PC-9 (cell line): ENCODE measurements around the gene STAG1. TPM values are rescaled to one million over a fixed set of nuclear protein-coding genes. Genes with fewer than 3 reads are reported as not detected.
"Not testable (repeated sequence)": the region's sequence is repeated elsewhere in the genome, so short reads cannot be mapped to it uniquely, and the experiment has no call there.

Source experiments
- BruUV-seq: library from RNA; stranded (reverse); fragments of 400-500 nt; replicated peaks from 2 replicates; lab custom pipeline; 2021; lab: Mats Ljungman, UMichigan
- CTCF ChIA-PET: fragments of 300-600 bp; sonication (Branson Sonifier 250); formaldehyde crosslinking; loops from one replicate; lab custom pipeline; 2022; ENCODE audit warnings: antibody characterized with exemption; lab: Charles Lee
- POLR2A ChIA-PET: fragments of 300-600 bp; sonication (Branson Sonifier 250); formaldehyde crosslinking; loops from one replicate; lab custom pipeline; 2022; ENCODE audit warnings: antibody characterized with exemption; ENCODE audit not compliant: unreplicated experiment; lab: Charles Lee
- DNase-seq, 2 experiments: peaks; one replicate each; pipeline versions ENCODE4 v3.0.0 to v3.0.0-alpha.2; 2015 to 2022; ENCODE audit warnings: mixed read lengths in 1 of 2
- H2AFZ ChIP-seq: fragments of 200-600 bp; sonication (generic); 2 replicates; pipeline ENCODE4 v1.8.1; 2017; ENCODE audit warnings: antibody characterized with exemption
- H3F3A ChIP-seq: fragments of 200-600 bp; sonication (generic); 2 replicates; pipeline ENCODE4 v1.8.1; 2017; ENCODE audit warnings: antibody characterized with exemption, mild to moderate bottlenecking, low read depth; ENCODE audit not compliant: insufficient read depth
- H3K27ac ChIP-seq: fragments of 200-600 bp; sonication (generic); 2 replicates; pipeline ENCODE4 v1.6.1; 2016; ENCODE audit warnings: mixed run types
- H3K27me3 ChIP-seq: fragments of 200-600 bp; sonication (generic); 2 replicates; pipeline ENCODE4 v1.6.1; 2016; ENCODE audit warnings: low read depth, mixed run types; ENCODE audit not compliant: insufficient read depth
- H3K36me3 ChIP-seq: fragments of 200-600 bp; sonication (generic); 2 replicates; pipeline ENCODE4 v1.6.1; 2016; ENCODE audit warnings: low read depth, mixed run types
- H3K4me1 ChIP-seq: fragments of 200-600 bp; sonication (generic); replicated peaks from 2 replicates; pipeline ENCODE4 v1.6.1; 2016; ENCODE audit warnings: mixed run types; ENCODE audit not compliant: insufficient read depth
- H3K4me2 ChIP-seq: fragments of 200-600 bp; sonication (generic); 2 replicates; pipeline ENCODE4 v1.6.1; 2017; ENCODE audit warnings: mixed run types
- H3K4me3 ChIP-seq: fragments of 200-600 bp; sonication (generic); 2 replicates; pipeline ENCODE4 v1.6.1; 2016; ENCODE audit warnings: mixed run types
- H3K79me2 ChIP-seq: fragments of 200-600 bp; sonication (generic); 2 replicates; pipeline ENCODE4 v1.6.1; 2017; ENCODE audit warnings: low read depth, mixed run types
- H3K9me2 ChIP-seq: fragments of 200-600 bp; sonication (generic); 2 replicates; pipeline ENCODE4 v1.8.1; 2017; ENCODE audit warnings: mild to moderate bottlenecking; ENCODE audit not compliant: insufficient read depth
- H3K9me3 ChIP-seq: fragments of 200-600 bp; sonication (generic); 2 replicates; pipeline ENCODE4 v1.8.1; 2016; ENCODE audit warnings: low read depth; ENCODE audit not compliant: insufficient read depth
- H4K20me1 ChIP-seq: fragments of 200-600 bp; sonication (generic); 2 replicates; pipeline ENCODE4 v1.8.1; 2017; ENCODE audit not compliant: insufficient read depth
- CTCF ChIP-seq: fragments of 200-600 bp; sonication (generic); conservative IDR thresholded peaks from 2 replicates; pipeline ENCODE4 v1.6.1; 2017; ENCODE audit warnings: mixed run types, antibody characterized with exemption, mild to moderate bottlenecking, moderate library complexity
- EZH2 ChIP-seq: fragments of 200-600 bp; sonication (generic); IDR thresholded peaks from 2 replicates; pipeline ENCODE4 v1.8.0; 2017; ENCODE audit warnings: antibody characterized with exemption, low read depth
- intact Hi-C: fragments of 100-400 bp; cut with micrococcal nuclease; formaldehyde crosslinking; loops from one replicate; pipeline ENCODE4 v1.10.0; 2022; ENCODE audit not compliant: unreplicated experiment
- total RNA-seq: library from RNA; stranded (reverse); gene quantifications from 2 replicates; pipeline ENCODE4 v1.2.3, GENCODE V29; 2021

STAG1 gene
- total RNA-seq, 1 experiment from 2014 or later = 39.3 TPM

GRCh38 chr3:136725468-136725867 lies 26.7 kb downstream of the STAG1 start:
- H2AFZ ChIP-seq = no peak overlapping the region
- no peaks in the 10 kb centered on the region for H3K9me3 ChIP-seq
- no peaks in the 10 kb centered on the region for H3K4me1 ChIP-seq
- peaks cover 78% of the 10 kb centered on the region for H3K79me2 ChIP-seq
- H3K9me2 ChIP-seq = no peaks in the 10 kb centered on the region
- no peak for DNase-seq
- no peak for TF ChIP-seq CTCF
- no peak for TF ChIP-seq EZH2
- no peaks in the 10 kb centered on the region for H3K27me3 ChIP-seq
- ChIA-PET CTCF (no interaction called here), POLR2A (no interaction called here)
- intact Hi-C loops = no loop called here
- no TSS peak for BruUV-seq
- no peak overlapping the region for H3K4me3 ChIP-seq
- no peak overlapping the region for H3K4me2 ChIP-seq
- H3K36me3 ChIP-seq = no peaks in the 10 kb centered on the region
- H3K27ac ChIP-seq = no peak overlapping the region
- peaks cover 8% of the 10 kb centered on the region; the same call in 1 of the 2 replicates for H4K20me1 ChIP-seq
- no peaks in the 10 kb centered on the region; the same call in 1 of the 2 replicates for H3F3A ChIP-seq

- H3K27ac ChIP-seq, POLR2A ChIA-PET, intact Hi-C loops, BruUV-seq, DNase-seq, H3K4me2 ChIP-seq, H3K9me3 ChIP-seq, H3K4me3 ChIP-seq, H3K4me1 ChIP-seq, H2AFZ ChIP-seq, CTCF ChIA-PET, H3K27me3 ChIP-seq, H3K36me3 ChIP-seq, H3F3A ChIP-seq, H3K9me2 ChIP-seq: not testable (repeated sequence)
- Histone ChIP-seq H4K20me1 (peaks cover 11% of the 10 kb centered on the region), H3K79me2 (peaks cover 70% of the 10 kb centered on the region)
Observed at GRCh38 chr3:136722916-136723315, 29.3 kb downstream of the STAG1 start.

GRCh38 chr3:136722399-136722798 lies 29.8 kb downstream of the STAG1 start:
- H2AFZ ChIP-seq, H3K4me1 ChIP-seq, H3F3A ChIP-seq, H3K36me3 ChIP-seq, H3K4me2 ChIP-seq, intact Hi-C loops, H3K27ac ChIP-seq, CTCF ChIA-PET, H3K4me3 ChIP-seq, DNase-seq, H3K27me3 ChIP-seq, POLR2A ChIA-PET, H3K9me2 ChIP-seq, BruUV-seq, H3K9me3 ChIP-seq: not testable (repeated sequence)
- peaks cover 13% of the 10 kb centered on the region for H4K20me1 ChIP-seq
- peaks cover 70% of the 10 kb centered on the region for H3K79me2 ChIP-seq

DNA sequence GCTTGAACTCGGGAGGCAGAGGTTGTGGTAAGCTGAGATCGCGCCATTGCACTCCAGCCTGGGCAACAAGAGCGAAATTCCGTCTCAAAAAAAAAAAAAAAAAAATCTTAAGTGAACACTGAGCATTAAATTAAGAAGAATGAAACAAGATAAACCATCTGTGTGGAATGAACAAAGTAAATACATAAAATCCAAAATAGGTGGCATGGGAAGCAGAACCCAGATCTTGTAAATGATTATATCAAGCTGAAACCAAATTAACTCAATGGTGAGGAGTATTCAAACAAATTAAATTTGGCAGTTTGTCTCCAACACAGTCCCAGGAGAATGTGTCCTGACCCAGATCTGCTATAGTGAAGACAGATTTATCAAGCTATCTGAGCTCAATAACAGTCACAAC lies 32.1 kb downstream of the STAG1 start:
- intact Hi-C loops = no loop called here
- no TSS peak for BruUV-seq
- Histone ChIP-seq H3K9me3 (no peaks in the 10 kb centered on the region), H3K79me2 (peaks cover 65% of the 10 kb centered on the region), H3K27me3 (no peaks in the 10 kb centered on the region), H3K36me3 (no peaks in the 10 kb centered on the region), H3K4me2 (no peak overlapping the region), H3F3A (no peaks in the 10 kb centered on the region), H3K9me2 (no peaks in the 10 kb centered on the region), H3K4me3 (no peak overlapping the region), H3K27ac (no peak overlapping the region), H2AFZ (no peak overlapping the region), H4K20me1 (peaks cover 9% of the 10 kb centered on the region), H3K4me1 (no peaks in the 10 kb centered on the region)
- TF ChIP-seq CTCF (no peak), EZH2 (no peak)
- no peak for DNase-seq
- ChIA-PET CTCF (interaction anchor here (0.6 kb wide), 1 partner anchor 17 kb away, joined by 8 read pairs; no protein-coding TSS in a partner anchor), POLR2A (interaction anchor here (0.7 kb wide), 1 partner anchor 523 kb away, joined by 4 read pairs; no protein-coding TSS in a partner anchor)
